Measurements from ENCODE around the gene DDR1. TPM values are rescaled to one million over a fixed set of nuclear protein-coding genes. Genes with fewer than 3 reads are reported as not detected.

The DDR1 gene
- total RNA-seq, 1 experiment from 2014 or later: 580 TPM

DNA sequence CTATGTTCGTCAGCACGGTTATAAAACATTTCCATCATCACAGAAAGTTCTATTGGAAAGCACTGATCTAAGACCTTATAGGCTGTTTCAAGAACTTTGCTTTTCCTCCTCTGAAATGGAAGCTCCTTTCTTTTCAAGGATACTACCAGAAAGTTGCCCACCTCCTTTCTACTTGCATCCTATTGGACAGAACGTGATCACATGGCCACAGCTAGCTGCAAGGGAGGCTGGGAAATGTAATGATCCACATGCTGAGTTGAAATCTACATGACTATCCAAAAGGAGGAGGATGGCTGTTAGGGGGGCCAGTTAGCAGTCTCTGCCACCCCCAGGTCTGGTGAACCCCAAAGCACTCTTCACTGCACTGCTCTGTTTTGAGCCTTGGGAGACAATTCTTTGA is 44.4 kb downstream of the DDR1 start:
- TF ChIP-seq, protein P1, sequence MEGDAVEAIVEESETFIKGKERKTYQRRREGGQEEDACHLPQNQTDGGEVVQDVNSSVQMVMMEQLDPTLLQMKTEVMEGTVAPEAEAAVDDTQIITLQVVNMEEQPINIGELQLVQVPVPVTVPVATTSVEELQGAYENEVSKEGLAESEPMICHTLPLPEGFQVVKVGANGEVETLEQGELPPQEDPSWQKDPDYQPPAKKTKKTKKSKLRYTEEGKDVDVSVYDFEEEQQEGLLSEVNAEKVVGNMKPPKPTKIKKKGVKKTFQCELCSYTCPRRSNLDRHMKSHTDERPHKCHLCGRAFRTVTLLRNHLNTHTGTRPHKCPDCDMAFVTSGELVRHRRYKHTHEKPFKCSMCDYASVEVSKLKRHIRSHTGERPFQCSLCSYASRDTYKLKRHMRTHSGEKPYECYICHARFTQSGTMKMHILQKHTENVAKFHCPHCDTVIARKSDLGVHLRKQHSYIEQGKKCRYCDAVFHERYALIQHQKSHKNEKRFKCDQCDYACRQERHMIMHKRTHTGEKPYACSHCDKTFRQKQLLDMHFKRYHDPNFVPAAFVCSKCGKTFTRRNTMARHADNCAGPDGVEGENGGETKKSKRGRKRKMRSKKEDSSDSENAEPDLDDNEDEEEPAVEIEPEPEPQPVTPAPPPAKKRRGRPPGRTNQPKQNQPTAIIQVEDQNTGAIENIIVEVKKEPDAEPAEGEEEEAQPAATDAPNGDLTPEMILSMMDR (IDR thresholded peaks at IDR 0.05; ENCODE audit: unreplicated experiment): no peak
- Mint-ChIP-seq H3K9me3 (ENCODE audit: low read depth, unreplicated experiment) (peaks cover 4% of the 10 kb centered on the region), H3K4me1 (ENCODE audit: low read depth, unreplicated experiment) (peaks cover 50% of the 10 kb centered on the region), H3K4me3 (ENCODE audit: low read depth, unreplicated experiment) (no peak overlapping the region), H3K27ac (ENCODE audit: unreplicated experiment) (no peak overlapping the region), H3K36me3 (ENCODE audit: insufficient read depth, unreplicated experiment) (peaks cover 29% of the 10 kb centered on the region), H3K27me3 (ENCODE audit: unreplicated experiment) (no peaks in the 10 kb centered on the region)
- no peak for DNase-seq
- intact Hi-C loops (cut with micrococcal nuclease; ENCODE audit: unreplicated experiment): no loop called here
- no TSS peak for BruUV-seq (replicated peaks)
- CTCF ChIA-PET: interaction anchor here (0.6 kb wide), 1 partner anchor 117 kb away, joined by 4 read pairs; no protein-coding TSS in a partner anchor

DNA sequence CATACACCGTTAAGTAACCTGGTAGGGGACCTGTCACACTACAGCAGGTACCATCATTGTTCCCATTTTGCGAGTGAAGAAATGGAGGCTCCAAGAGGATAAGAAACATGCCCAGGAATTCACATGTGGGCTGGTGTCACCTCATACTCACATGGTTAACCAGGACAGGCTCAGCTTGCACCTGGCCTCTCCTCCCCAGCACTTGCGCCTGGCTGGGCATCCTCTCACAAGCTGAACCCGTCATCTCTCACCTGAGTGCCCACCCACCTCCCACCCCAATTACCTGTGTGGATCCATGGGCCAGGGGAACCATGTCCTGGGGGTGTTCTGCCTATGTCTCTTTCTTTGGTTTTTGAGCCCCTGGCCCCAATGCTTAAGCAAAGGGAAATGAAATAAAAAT is 46.2 kb downstream of the DDR1 start:
- peak overlapping the region; percentile 96 for H3K27ac Mint-ChIP-seq (ENCODE audit: unreplicated experiment)
- H3K9me3 Mint-ChIP-seq (ENCODE audit: low read depth, unreplicated experiment): peaks cover 4% of the 10 kb centered on the region
- intact Hi-C loops (cut with micrococcal nuclease; ENCODE audit: unreplicated experiment): loop anchor here (10.0 kb wide), 1 partner anchor 74 kb away; no protein-coding TSS in a partner anchor
- TF ChIP-seq, protein P1 (IDR thresholded peaks at IDR 0.05; ENCODE audit: unreplicated experiment): no peak
- no TSS peak for BruUV-seq (replicated peaks)
- CTCF ChIA-PET: interaction anchor here (1.0 to 2.5 kb wide), 5 partner anchors 17 to 157 kb away, joined by 3 to 13 read pairs (median 9); partner anchors contain the start of gene VARS2
- no peak overlapping the region for H3K4me3 Mint-ChIP-seq (ENCODE audit: low read depth, unreplicated experiment)
- peaks cover 69% of the 10 kb centered on the region for H3K4me1 Mint-ChIP-seq (ENCODE audit: low read depth, unreplicated experiment)
- no peak for DNase-seq
- peaks cover 34% of the 10 kb centered on the region for H3K36me3 Mint-ChIP-seq (ENCODE audit: insufficient read depth, unreplicated experiment)
- no peaks in the 10 kb centered on the region for H3K27me3 Mint-ChIP-seq (ENCODE audit: unreplicated experiment)

DNA sequence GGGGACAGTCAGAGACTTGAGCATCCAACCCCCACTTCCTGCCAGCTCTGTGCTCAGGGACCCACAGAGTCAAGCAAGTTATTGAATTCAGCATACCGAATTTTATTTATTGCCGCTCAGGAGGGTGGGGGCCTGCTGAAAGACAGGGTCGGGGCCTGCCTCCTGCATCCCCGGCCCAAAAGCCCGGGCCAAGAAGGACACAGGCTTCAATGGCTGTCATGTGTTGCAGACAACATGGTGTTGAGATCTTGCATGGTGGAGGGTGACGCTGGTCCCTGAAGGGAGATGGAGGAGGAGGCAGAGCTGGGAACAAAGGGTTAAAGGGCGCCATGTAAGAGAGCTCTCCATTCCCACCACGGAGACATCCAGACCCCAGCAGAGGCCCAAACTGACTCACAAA is 47.0 kb downstream of the DDR1 start:
- Mint-ChIP-seq H3K27me3 (ENCODE audit: unreplicated experiment) (no peaks in the 10 kb centered on the region), H3K4me3 (ENCODE audit: low read depth, unreplicated experiment) (peak overlapping the region; percentile 74), H3K27ac (ENCODE audit: unreplicated experiment) (peak overlapping the region; percentile 96), H3K9me3 (ENCODE audit: low read depth, unreplicated experiment) (peaks cover 4% of the 10 kb centered on the region), H3K4me1 (ENCODE audit: low read depth, unreplicated experiment) (peaks cover 73% of the 10 kb centered on the region), H3K36me3 (ENCODE audit: insufficient read depth, unreplicated experiment) (peaks cover 32% of the 10 kb centered on the region)
- TF ChIP-seq, protein P1 (IDR thresholded peaks at IDR 0.05; ENCODE audit: unreplicated experiment): no peak
- intact Hi-C loops (cut with micrococcal nuclease; ENCODE audit: unreplicated experiment): loop anchor here (10.0 kb wide), 1 partner anchor 74 kb away; no protein-coding TSS in a partner anchor
- CTCF ChIA-PET: interaction anchor here (0.6 to 2.5 kb wide), 10 partner anchors 11 to 156 kb away, joined by 3 to 13 read pairs (median 6); partner anchors contain the start of gene VARS2
- no TSS peak for BruUV-seq (replicated peaks)
- DNase-seq: no peak

DNA sequence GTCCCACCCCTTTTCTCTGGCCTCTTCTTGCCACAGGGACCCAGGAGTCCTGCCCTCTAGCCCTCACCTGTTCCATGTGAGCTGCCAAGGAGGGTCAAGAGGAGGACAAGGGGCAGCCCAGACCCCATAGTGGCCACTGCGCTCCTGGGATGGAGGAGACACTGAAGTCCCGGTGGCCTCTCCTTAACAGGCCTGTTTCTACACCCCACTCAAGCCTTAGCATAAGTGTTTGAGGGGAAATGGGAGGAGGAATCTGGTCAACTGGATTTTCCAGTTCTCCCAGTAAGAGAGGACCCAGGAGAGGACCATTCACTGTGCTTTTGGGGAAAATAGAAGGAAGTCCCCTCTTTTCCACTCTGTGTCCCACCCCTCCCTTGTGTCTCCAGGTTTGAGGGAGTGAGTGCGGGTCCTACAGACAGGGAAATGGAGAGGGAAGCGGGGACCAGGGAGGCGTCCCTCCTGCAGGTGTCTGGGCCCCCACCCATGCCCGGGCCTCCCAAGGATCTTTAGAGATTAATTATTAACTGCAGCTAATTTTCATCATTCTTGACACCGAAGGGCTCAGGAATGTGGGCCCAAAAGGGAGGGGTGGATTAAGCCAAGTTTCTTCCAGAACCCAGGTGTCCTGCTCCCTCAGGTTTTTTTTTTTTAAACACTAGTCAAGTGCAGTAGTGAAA is 47.8 kb downstream of the DDR1 start, which contains the start of gene SFTA2:
Gene SFTA2, minus strand, starts transcription at position 202 of the 677 bp plus-strand sequence. Its CDS starts 74 bp downstream, at position 128.
- Mint-ChIP-seq H3K4me1 (ENCODE audit: low read depth, unreplicated experiment) (peaks cover 67% of the 10 kb centered on the region), H3K36me3 (ENCODE audit: insufficient read depth, unreplicated experiment) (peaks cover 25% of the 10 kb centered on the region), H3K4me3 (ENCODE audit: low read depth, unreplicated experiment) (peak within 1 kb of the TSS; percentile 74), H3K27ac (ENCODE audit: unreplicated experiment) (peak within 1 kb of the TSS; percentile 96), H3K27me3 (ENCODE audit: unreplicated experiment) (no peaks in the 10 kb centered on the region), H3K9me3 (ENCODE audit: low read depth, unreplicated experiment) (peaks cover 4% of the 10 kb centered on the region)
- intact Hi-C loops (cut with micrococcal nuclease; ENCODE audit: unreplicated experiment): loop anchor here (10.0 kb wide), 1 partner anchor 73 kb away; no protein-coding TSS in a partner anchor
- peak; percentile 79 for DNase-seq
- no TSS peak for BruUV-seq (replicated peaks)
- CTCF ChIA-PET: interaction anchor here (0.7 to 2.5 kb wide), 10 partner anchors 9 to 155 kb away, joined by 3 to 13 read pairs (median 6); no protein-coding TSS in a partner anchor
- TF ChIP-seq, protein P1 (IDR thresholded peaks at IDR 0.05; ENCODE audit: unreplicated experiment): no peak
